ENCODE data around the gene JCAD. TPM values are rescaled to one million over a fixed set of nuclear protein-coding genes. Genes with fewer than 3 reads are reported as not detected.

Gene JCAD
- total RNA-seq, 1 donor from 2014 or later = 27.3 TPM

DNA sequence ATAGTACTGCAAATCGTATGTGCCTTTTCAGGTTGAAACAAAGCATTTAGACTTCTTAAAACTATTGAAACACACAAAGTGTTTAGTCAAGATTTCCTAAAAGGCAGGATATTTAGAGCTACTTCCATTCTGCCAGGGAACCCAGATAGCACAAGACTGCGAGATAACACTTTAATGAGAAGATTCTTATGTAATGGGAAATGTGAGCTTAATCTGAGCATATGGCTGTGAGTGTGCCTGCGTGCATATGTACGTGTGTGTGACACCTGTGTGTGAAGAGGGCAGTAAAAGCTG, 14.3 kb upstream of the JCAD start:
- FAIRE-seq (no peak), DNase-seq (ENCODE audit: low read depth) (no peak)
- Histone ChIP-seq H3K9ac (ENCODE audit: low read length) (no peak overlapping the region), H3K9me3 (ENCODE audit: insufficient read depth, low read depth, low read length) (no peaks in the 10 kb centered on the region), H3K27ac (ENCODE audit: low read depth, low read length) (no peak overlapping the region), H2AFZ (ENCODE audit: low read depth, low read length) (no peak overlapping the region), H3K4me3 (ENCODE audit: insufficient read depth, low read depth, low read length) (no peak overlapping the region), H3K79me2 (ENCODE audit: insufficient read depth, low read length) (no peaks in the 10 kb centered on the region), H4K20me1 (ENCODE audit: insufficient read depth, low read length) (no peaks in the 10 kb centered on the region), H3K4me2 (ENCODE audit: low read length) (no peak overlapping the region), H3K4me1 (ENCODE audit: insufficient read depth, low read length) (no peaks in the 10 kb centered on the region), H3K36me3 (ENCODE audit: insufficient read depth, low read length) (no peaks in the 10 kb centered on the region), H3K27me3 (ENCODE audit: insufficient read depth, low read length) (peaks cover 4% of the 10 kb centered on the region)
- H3K27ac Mint-ChIP-seq (ENCODE audit: unreplicated experiment) = no peak overlapping the region
- no peak overlapping the region for H3K4me3 Mint-ChIP-seq (ENCODE audit: unreplicated experiment)
- peaks cover 2% of the 10 kb centered on the region for H3K4me1 Mint-ChIP-seq (ENCODE audit: low read depth, unreplicated experiment)
- no peaks in the 10 kb centered on the region for H3K36me3 Mint-ChIP-seq (ENCODE audit: low read depth, unreplicated experiment)
- TF ChIP-seq EZH2 (IDR thresholded peaks at IDR 0.05; ENCODE audit: insufficient read depth, low read length) = no peak
- TF ChIP-seq, protein P1, sequence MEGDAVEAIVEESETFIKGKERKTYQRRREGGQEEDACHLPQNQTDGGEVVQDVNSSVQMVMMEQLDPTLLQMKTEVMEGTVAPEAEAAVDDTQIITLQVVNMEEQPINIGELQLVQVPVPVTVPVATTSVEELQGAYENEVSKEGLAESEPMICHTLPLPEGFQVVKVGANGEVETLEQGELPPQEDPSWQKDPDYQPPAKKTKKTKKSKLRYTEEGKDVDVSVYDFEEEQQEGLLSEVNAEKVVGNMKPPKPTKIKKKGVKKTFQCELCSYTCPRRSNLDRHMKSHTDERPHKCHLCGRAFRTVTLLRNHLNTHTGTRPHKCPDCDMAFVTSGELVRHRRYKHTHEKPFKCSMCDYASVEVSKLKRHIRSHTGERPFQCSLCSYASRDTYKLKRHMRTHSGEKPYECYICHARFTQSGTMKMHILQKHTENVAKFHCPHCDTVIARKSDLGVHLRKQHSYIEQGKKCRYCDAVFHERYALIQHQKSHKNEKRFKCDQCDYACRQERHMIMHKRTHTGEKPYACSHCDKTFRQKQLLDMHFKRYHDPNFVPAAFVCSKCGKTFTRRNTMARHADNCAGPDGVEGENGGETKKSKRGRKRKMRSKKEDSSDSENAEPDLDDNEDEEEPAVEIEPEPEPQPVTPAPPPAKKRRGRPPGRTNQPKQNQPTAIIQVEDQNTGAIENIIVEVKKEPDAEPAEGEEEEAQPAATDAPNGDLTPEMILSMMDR (IDR thresholded peaks at IDR 0.05; ENCODE audit: insufficient read depth, low read depth, low read length) = no peak
- H3K27me3 Mint-ChIP-seq (ENCODE audit: low read depth, unreplicated experiment) = peaks cover 6% of the 10 kb centered on the region
- no peaks in the 10 kb centered on the region for H3K9me3 Mint-ChIP-seq (ENCODE audit: unreplicated experiment)

DNA sequence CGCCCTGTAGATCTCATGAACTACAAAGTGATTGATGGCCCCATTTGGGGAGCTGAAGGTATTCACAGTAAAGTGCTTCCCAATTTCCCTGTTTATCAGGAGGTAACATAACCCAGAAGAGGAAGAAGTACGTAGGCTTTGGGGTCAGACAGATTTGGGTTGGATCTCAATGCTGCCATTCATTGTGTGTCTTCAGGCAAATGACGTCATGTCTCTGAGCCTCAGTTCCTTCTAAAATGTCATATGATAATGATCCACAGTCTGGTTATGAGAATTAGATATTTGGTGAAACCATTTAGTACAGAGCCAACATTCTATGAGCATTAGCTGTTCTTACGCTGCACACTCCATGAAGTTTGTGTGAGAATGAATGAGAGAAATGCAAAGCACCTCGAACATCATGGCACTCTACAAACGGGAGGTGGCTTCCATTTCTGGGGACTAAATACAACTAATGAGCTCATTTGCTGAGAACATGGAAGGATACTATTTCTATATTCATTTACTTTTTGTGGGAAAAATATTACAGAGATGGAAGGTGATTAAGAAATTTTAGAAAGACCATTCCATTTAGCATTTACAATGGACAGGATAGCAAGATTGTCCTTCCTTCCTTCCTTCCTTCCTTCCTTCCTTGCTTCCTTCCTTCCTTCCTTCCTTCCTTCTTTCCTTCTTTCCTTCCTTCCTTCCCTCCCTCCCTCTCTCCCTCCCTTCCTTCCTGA, 13.8 kb upstream of the JCAD start:
- H3K9me3 ChIP-seq (ENCODE audit: insufficient read depth, low read depth, low read length) = no peaks in the 10 kb centered on the region
- DNase-seq (ENCODE audit: low read depth) (no peak), FAIRE-seq (no peak)
- TF ChIP-seq EZH2 (IDR thresholded peaks at IDR 0.05; ENCODE audit: insufficient read depth, low read length) = no peak
- TF ChIP-seq, protein P1 (IDR thresholded peaks at IDR 0.05; ENCODE audit: insufficient read depth, low read depth, low read length) = no peak
- no peak overlapping the region for H3K4me2 ChIP-seq (ENCODE audit: low read length)
- H3K4me3 ChIP-seq (ENCODE audit: insufficient read depth, low read depth, low read length) = no peak overlapping the region
- H3K27ac ChIP-seq (ENCODE audit: low read depth, low read length) = no peak overlapping the region
- no peak overlapping the region for H3K27ac Mint-ChIP-seq (ENCODE audit: unreplicated experiment)
- H3K27me3 ChIP-seq (ENCODE audit: insufficient read depth, low read length) = peaks cover 4% of the 10 kb centered on the region
- no peaks in the 10 kb centered on the region for H4K20me1 ChIP-seq (ENCODE audit: insufficient read depth, low read length)
- no peaks in the 10 kb centered on the region for H3K36me3 ChIP-seq (ENCODE audit: insufficient read depth, low read length)
- peaks cover 6% of the 10 kb centered on the region for H3K27me3 Mint-ChIP-seq (ENCODE audit: low read depth, unreplicated experiment)
- peaks cover 2% of the 10 kb centered on the region for H3K4me1 Mint-ChIP-seq (ENCODE audit: low read depth, unreplicated experiment)
- no peaks in the 10 kb centered on the region for H3K36me3 Mint-ChIP-seq (ENCODE audit: low read depth, unreplicated experiment)
- H3K4me1 ChIP-seq (ENCODE audit: insufficient read depth, low read length) = no peaks in the 10 kb centered on the region
- H3K79me2 ChIP-seq (ENCODE audit: insufficient read depth, low read length) = no peaks in the 10 kb centered on the region
- H2AFZ ChIP-seq (ENCODE audit: low read depth, low read length) = no peak overlapping the region
- no peak overlapping the region for H3K4me3 Mint-ChIP-seq (ENCODE audit: unreplicated experiment)
- H3K9me3 Mint-ChIP-seq (ENCODE audit: unreplicated experiment) = no peaks in the 10 kb centered on the region
- no peak overlapping the region for H3K9ac ChIP-seq (ENCODE audit: low read length)

DNA sequence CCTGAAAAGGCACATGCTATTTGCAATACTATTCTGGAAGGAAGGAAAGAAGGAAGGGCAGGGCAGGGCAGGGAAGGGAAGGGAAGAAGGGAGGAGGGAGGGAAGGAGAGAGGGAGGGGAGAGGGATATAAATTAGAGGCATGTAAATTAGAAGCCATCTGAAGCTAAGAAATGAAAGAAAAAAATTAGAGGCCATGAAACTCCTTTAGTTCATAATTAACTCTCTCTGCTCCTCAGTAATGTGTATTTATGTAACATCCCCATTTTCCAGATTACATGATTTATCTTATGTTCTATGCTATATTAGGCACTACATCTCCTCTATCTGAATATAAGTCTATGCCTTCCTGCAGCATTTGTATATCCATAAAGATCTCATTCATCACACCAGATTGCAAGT, 12.7 kb upstream of the JCAD start:
- Histone ChIP-seq H2AFZ (ENCODE audit: low read depth, low read length) (no peak overlapping the region), H3K79me2 (ENCODE audit: insufficient read depth, low read length) (no peaks in the 10 kb centered on the region), H3K27ac (ENCODE audit: low read depth, low read length) (no peak overlapping the region), H3K4me3 (ENCODE audit: insufficient read depth, low read depth, low read length) (no peak overlapping the region), H3K9me3 (ENCODE audit: insufficient read depth, low read depth, low read length) (no peaks in the 10 kb centered on the region), H3K27me3 (ENCODE audit: insufficient read depth, low read length) (no peaks in the 10 kb centered on the region), H3K36me3 (ENCODE audit: insufficient read depth, low read length) (no peaks in the 10 kb centered on the region), H3K4me1 (ENCODE audit: insufficient read depth, low read length) (no peaks in the 10 kb centered on the region), H3K4me2 (ENCODE audit: low read length) (no peak overlapping the region), H3K9ac (ENCODE audit: low read length) (no peak overlapping the region), H4K20me1 (ENCODE audit: insufficient read depth, low read length) (no peaks in the 10 kb centered on the region)
- FAIRE-seq (no peak), DNase-seq (ENCODE audit: low read depth) (no peak)
- no peak overlapping the region for H3K4me3 Mint-ChIP-seq (ENCODE audit: unreplicated experiment)
- no peaks in the 10 kb centered on the region for H3K9me3 Mint-ChIP-seq (ENCODE audit: unreplicated experiment)
- TF ChIP-seq EZH2 (IDR thresholded peaks at IDR 0.05; ENCODE audit: insufficient read depth, low read length) = no peak
- TF ChIP-seq, protein P1 (IDR thresholded peaks at IDR 0.05; ENCODE audit: insufficient read depth, low read depth, low read length) = no peak
- no peaks in the 10 kb centered on the region for H3K36me3 Mint-ChIP-seq (ENCODE audit: low read depth, unreplicated experiment)
- peaks cover 2% of the 10 kb centered on the region for H3K4me1 Mint-ChIP-seq (ENCODE audit: low read depth, unreplicated experiment)
- peaks cover 6% of the 10 kb centered on the region for H3K27me3 Mint-ChIP-seq (ENCODE audit: low read depth, unreplicated experiment)
- no peak overlapping the region for H3K27ac Mint-ChIP-seq (ENCODE audit: unreplicated experiment)

Measured in astrocyte (in vitro differentiated cells and primary cell).